Transverse colon (tissue), 4 donors: ENCODE measurements around the gene LRAT. TPM values are rescaled to one million over a fixed set of nuclear protein-coding genes. Genes with fewer than 3 reads are reported as not detected.

Experiments used
- DNase-seq: peaks from one replicate; pipeline ENCODE4 v3.0.0-alpha.2; 2019
- H3K27ac ChIP-seq, 4 donors: fragments of 200-600 bp; sonication (generic); 2 replicates each; pipeline ENCODE4 v1.5.1; 2016 to 2018; ENCODE audit warnings: inconsistent platforms in 4 of 4
- H3K27me3 ChIP-seq: fragments of 200-600 bp; sonication (generic); 2 replicates; pipeline ENCODE4 v1.5.1; 2017; ENCODE audit warnings: inconsistent platforms
- H3K36me3 ChIP-seq, 4 donors: fragments of 200-600 bp; sonication (generic); 2 replicates each; pipeline ENCODE4 v1.5.1; 2017 to 2019; ENCODE audit warnings: inconsistent platforms in 4 of 4
- H3K4me1 ChIP-seq, 4 donors: fragments of 200-600 bp; sonication (generic); 2 replicates each; pipeline ENCODE4 v1.5.1; 2017 to 2020; ENCODE audit warnings: inconsistent platforms in 4 of 4
- H3K4me3 ChIP-seq, 4 donors: fragments of 200-600 bp; sonication (generic); 1 replicate in 1 of 4; 2 replicates in 3 of 4; pipeline versions ENCODE4 v1.5.1 to v1.6.1; 2017 to 2019; ENCODE audit warnings: inconsistent platforms in 4 of 4
- H3K9me3 ChIP-seq, 2 donors: fragments of 200-600 bp; sonication (generic); 2 replicates each; pipeline ENCODE4 v1.5.1; 2017 to 2019; ENCODE audit warnings: inconsistent platforms in 2 of 2
- CTCF ChIP-seq, 5 experiments: fragments of 200-600 bp in 3 of 5; fragments of 450-650 bp in 2 of 5; sonication (generic) in 3 of 5; IDR thresholded peaks; 1 replicate in 2 of 5; 2 replicates in 3 of 5; pipeline ENCODE4 v1.5.1; 2016 to 2017; ENCODE audit warnings: antibody characterized with exemption in 5 of 5, inconsistent platforms in 3 of 5, mild to moderate bottlenecking in 2 of 5, moderate library complexity in 1 of 5
- EP300 ChIP-seq: sonication (generic); formaldehyde crosslinking; IDR thresholded peaks from one replicate; pipeline ENCODE4 v1.6.1; 2017; ENCODE audit warnings: antibody characterized with exemption, low read depth
- POLR2A ChIP-seq: fragments of 450-650 bp; IDR thresholded peaks from one replicate; pipeline ENCODE4 v1.6.1; 2016; ENCODE audit warnings: antibody characterized with exemption, mild to moderate bottlenecking, moderate library complexity
- POLR2AphosphoS5 ChIP-seq, 3 donors: sonication (generic); formaldehyde crosslinking; IDR thresholded peaks; one replicate each; pipeline ENCODE4 v1.6.1; 2016; ENCODE audit warnings: antibody characterized with exemption in 3 of 3
- WGBS, 2 donors: methylation state at CpG; one replicate each; pipeline ENCODE4 v1.1.5; 2018; ENCODE audit warnings: low coverage in 1 of 2; 5-methylcytosine and 5-hydroxymethylcytosine counted together
- in situ Hi-C, 4 donors: fragments of 200-750 bp; cut with MboI; loops; one replicate each; pipeline versions ENCODE4 v1.15.0 to v1.15.1; 2017; ENCODE audit warnings: low sequenced_read_pairs in 3 of 4, low pct_ligation_motif_present in 1 of 4, low pct_unique_long_range_greater_than_20kb in 1 of 4
- intact Hi-C: fragments of 100-400 bp; cut with DNase I; formaldehyde crosslinking; loops from one replicate; pipeline ENCODE4 v1.15.1; 2023; ENCODE audit warnings: low total_unique reads
- total RNA-seq, 4 donors: library from RNA; depleted of rRNA; stranded (reverse); fragments of >200 nt; gene quantifications; one replicate each; pipeline ENCODE4 v1.1.0, GENCODE V29; 2016

The LRAT gene
- under 1 TPM in 3 of 4 donors, not detected in 1; 0.32 to 0.80 (median 0.41) TPM for total RNA-seq

DNA sequence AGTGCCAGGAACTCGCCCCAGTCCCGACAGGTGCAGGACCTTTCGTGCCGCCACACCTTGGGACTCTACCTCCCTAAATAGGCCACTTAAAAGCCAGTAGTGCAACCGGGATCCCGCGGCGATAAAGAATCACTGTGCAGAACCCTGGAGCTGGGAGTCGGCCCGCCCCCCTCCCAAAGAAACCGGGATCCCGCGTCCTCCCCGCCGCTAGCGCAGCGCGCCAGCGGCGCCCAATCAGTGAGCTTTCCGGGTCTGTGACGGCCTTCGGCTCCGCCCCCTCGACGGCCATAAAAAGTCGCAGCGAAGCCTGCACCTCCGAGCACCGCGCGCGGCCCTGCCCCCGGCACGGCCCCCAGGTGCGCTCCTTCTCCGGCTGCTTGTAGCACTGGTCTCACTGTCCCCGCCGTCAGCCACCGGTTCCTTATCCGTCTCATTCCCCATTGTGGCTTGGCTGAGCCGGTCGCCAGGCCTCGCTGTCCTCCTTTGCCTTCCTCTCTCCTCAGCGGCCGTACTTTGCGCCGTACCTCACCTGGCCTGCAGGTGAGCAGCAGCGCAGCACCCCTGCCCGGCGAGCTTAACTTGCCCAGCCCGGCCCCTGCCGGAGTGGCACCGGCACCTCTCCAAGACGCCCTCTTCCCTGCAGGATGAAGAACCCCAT lies at the start of gene LRAT:
TSS of gene LRAT (plus strand) at position 318 of the 658 bp plus-strand sequence. CDS start at position 645, 327 bp downstream.
- no peaks in the 10 kb centered on the region for H3K36me3 ChIP-seq
- intact Hi-C loops = no loop called here
- in situ Hi-C loops = no loop called here
- 13% methylated on average over 55 of the region's 55 CpGs; no CpG with 5 or more reads in 1 of the 2 donors for WGBS, 2 donors
- peaks cover 75% of the 10 kb centered on the region for H3K27me3 ChIP-seq
- no peak within 1 kb of the TSS for H3K27ac ChIP-seq
- peaks cover 0 to 32% (median 9%) of the 10 kb centered on the region in 4 donors for H3K4me1 ChIP-seq
- TF ChIP-seq POLR2AphosphoS5 (IDR thresholded peaks at IDR 0.05) (no peak), CTCF (IDR thresholded peaks at IDR 0.05) (peak; percentile 16 to 57 (median 21)), EP300 (no peak)
- H3K9me3 ChIP-seq = no peaks in the 10 kb centered on the region
- H3K4me3 ChIP-seq = peak within 1 kb of the TSS; percentile 37 to 59 (median 46)
- peak; percentile 72 for DNase-seq

DNA sequence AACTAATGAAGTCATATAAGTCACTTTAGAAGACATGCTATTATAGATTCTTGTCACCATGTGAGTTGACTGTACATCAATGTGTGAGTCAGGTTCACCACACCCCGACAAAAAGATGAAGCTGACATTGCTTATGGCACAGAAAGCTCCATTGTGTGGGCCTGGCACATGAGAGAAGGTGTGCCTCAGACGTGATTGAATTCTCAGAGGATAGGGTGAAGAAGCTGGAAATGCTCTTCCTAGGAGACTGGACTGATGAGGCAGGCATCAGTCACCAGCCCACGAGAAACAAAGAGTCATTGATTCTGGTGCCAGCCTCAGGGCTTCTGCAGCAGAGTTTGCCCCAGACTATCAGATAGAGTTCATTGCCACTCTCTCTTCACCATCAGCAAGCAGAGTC lies 35.9 kb upstream of the LRAT start:
- intact Hi-C loops (no loop called here), in situ Hi-C loops (no loop called here)
- 65 to 78% methylated on average over 1 to 3 of the region's 3 CpGs for WGBS, 2 donors
- Histone ChIP-seq H3K27ac (no peak overlapping the region), H3K36me3 (no peaks in the 10 kb centered on the region), H3K4me1 (no peaks in the 10 kb centered on the region), H3K4me3 (no peak overlapping the region), H3K9me3 (no peaks in the 10 kb centered on the region), H3K27me3 (no peaks in the 10 kb centered on the region)
- TF ChIP-seq EP300 = no peak
- TF ChIP-seq CTCF (IDR thresholded peaks at IDR 0.05) = no peak
- no peak for TF ChIP-seq POLR2A
- no peak for TF ChIP-seq POLR2AphosphoS5 (IDR thresholded peaks at IDR 0.05)
- DNase-seq = no peak

- Histone ChIP-seq H3K27me3 (no peaks in the 10 kb centered on the region), H3K9me3 (no peaks in the 10 kb centered on the region), H3K4me1 (no peaks in the 10 kb centered on the region), H3K4me3 (no peak overlapping the region), H3K36me3 (no peaks in the 10 kb centered on the region), H3K27ac (no peak overlapping the region)
- TF ChIP-seq POLR2AphosphoS5 (IDR thresholded peaks at IDR 0.05) = no peak
- TF ChIP-seq EP300 = no peak
- TF ChIP-seq CTCF (IDR thresholded peaks at IDR 0.05) = no peak
- DNase-seq = no peak
- intact Hi-C loops (no loop called here), in situ Hi-C loops (no loop called here)
- 55 to 75% methylated on average over 4 of the region's 4 CpGs for WGBS, 2 donors
Observed at GRCh38 chr4:154709550-154709949, 34.2 kb upstream of the LRAT start.

DNA sequence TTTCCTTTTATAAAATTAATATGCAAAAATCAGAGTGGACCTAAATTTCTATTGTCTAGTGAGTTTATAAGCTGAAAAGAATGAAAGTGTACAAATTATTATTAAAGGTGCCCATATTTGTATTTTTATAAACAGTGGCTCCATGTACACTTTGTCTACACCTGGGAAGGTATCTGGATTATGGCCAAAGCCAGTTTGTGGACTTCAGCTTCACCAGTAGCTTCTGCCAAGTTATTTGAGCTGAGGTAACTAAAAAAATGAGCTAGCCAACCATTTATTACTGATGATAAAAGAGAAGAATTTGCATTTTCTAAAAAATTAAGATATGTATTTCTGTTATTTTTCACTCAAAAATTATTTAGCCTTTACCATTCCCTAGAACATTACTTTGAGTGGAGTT lies 32.3 kb upstream of the LRAT start:
- Histone ChIP-seq H3K4me1 (no peaks in the 10 kb centered on the region), H3K27me3 (no peaks in the 10 kb centered on the region), H3K27ac (no peak overlapping the region), H3K36me3 (no peaks in the 10 kb centered on the region), H3K9me3 (no peaks in the 10 kb centered on the region), H3K4me3 (no peak overlapping the region)
- TF ChIP-seq POLR2AphosphoS5 (IDR thresholded peaks at IDR 0.05) (no peak), EP300 (no peak), CTCF (IDR thresholded peaks at IDR 0.05) (no peak), POLR2A (no peak)
- intact Hi-C loops (no loop called here), in situ Hi-C loops (no loop called here)
- no peak for DNase-seq
